Neuron (in vitro differentiated cells): ENCODE measurements around the gene SPATS2L.

Source experiments
- H2AFZ ChIP-seq: one replicate; pipeline ENCODE4 v1.6.1; 2013; ENCODE audit warnings: low read depth, mild to moderate bottlenecking, inconsistent platforms, low read length, moderate library complexity
- H3K27me3 ChIP-seq: one replicate; pipeline ENCODE4 v1.6.1; 2013; ENCODE audit warnings: low read length; ENCODE audit not compliant: insufficient read depth
- H3K36me3 ChIP-seq: one replicate; pipeline ENCODE4 v1.6.1; 2013; ENCODE audit warnings: low read length; ENCODE audit not compliant: insufficient read depth
- H3K4me1 ChIP-seq: one replicate; pipeline ENCODE4 v1.6.1; 2013; ENCODE audit warnings: low read length; ENCODE audit not compliant: insufficient read depth
- H3K4me3 ChIP-seq: 2 replicates; pipeline ENCODE4 v1.5.1; 2013; ENCODE audit warnings: mild to moderate bottlenecking, low read length, moderate library complexity
- H3K9me3 ChIP-seq: one replicate; pipeline ENCODE4 v1.6.1; 2013; ENCODE audit warnings: low read length

The SPATS2L gene

GRCh38 chr2:200301953-200302858, 4.3 kb upstream of the SPATS2L start:
- no peaks in the 10 kb centered on the region for H3K9me3 ChIP-seq
- H3K27me3 ChIP-seq = no peaks in the 10 kb centered on the region
- no peaks in the 10 kb centered on the region for H3K36me3 ChIP-seq
- no peak overlapping the region for H3K4me3 ChIP-seq
- H3K4me1 ChIP-seq = peaks cover 9% of the 10 kb centered on the region
- H2AFZ ChIP-seq = no peak overlapping the region

- Histone ChIP-seq H3K4me3 (no peak overlapping the region), H3K9me3 (no peaks in the 10 kb centered on the region), H2AFZ (no peak overlapping the region), H3K36me3 (no peaks in the 10 kb centered on the region), H3K27me3 (no peaks in the 10 kb centered on the region), H3K4me1 (peaks cover 15% of the 10 kb centered on the region)
These were observed 3.4 kb upstream of the SPATS2L start for GRCh38 chr2:200302940-200303727.

- Histone ChIP-seq H3K4me3 (peak overlapping the region; percentile 56), H3K36me3 (no peaks in the 10 kb centered on the region), H3K9me3 (no peaks in the 10 kb centered on the region), H3K27me3 (no peaks in the 10 kb centered on the region), H3K4me1 (peaks cover 34% of the 10 kb centered on the region), H2AFZ (peak overlapping the region; percentile 95)
These were observed 697 bp upstream of the SPATS2L start for GRCh38 chr2:200305797-200306195.

GRCh38 chr2:200306931-200307723, 634 bp downstream of the SPATS2L start:
- Histone ChIP-seq H3K4me3 (peak overlapping the region; percentile 56), H3K36me3 (no peaks in the 10 kb centered on the region), H3K9me3 (no peaks in the 10 kb centered on the region), H3K4me1 (peaks cover 46% of the 10 kb centered on the region), H3K27me3 (no peaks in the 10 kb centered on the region), H2AFZ (peak overlapping the region; percentile 83)

- peak overlapping the region; percentile 83 for H2AFZ ChIP-seq
- H3K4me1 ChIP-seq = peaks cover 48% of the 10 kb centered on the region
- H3K27me3 ChIP-seq = no peaks in the 10 kb centered on the region
- no peaks in the 10 kb centered on the region for H3K9me3 ChIP-seq
- peak overlapping the region; percentile 56 for H3K4me3 ChIP-seq
- H3K36me3 ChIP-seq = no peaks in the 10 kb centered on the region
These were observed 1.4 kb downstream of the SPATS2L start for GRCh38 chr2:200307724-200308545.

GRCh38 chr2:200308546-200309295, 2.2 kb downstream of the SPATS2L start:
- Histone ChIP-seq H3K4me1 (peaks cover 48% of the 10 kb centered on the region), H3K36me3 (no peaks in the 10 kb centered on the region), H3K9me3 (no peaks in the 10 kb centered on the region), H2AFZ (no peak overlapping the region), H3K4me3 (peak overlapping the region; percentile 56), H3K27me3 (no peaks in the 10 kb centered on the region)

- Histone ChIP-seq H3K9me3 (no peaks in the 10 kb centered on the region), H3K4me3 (no peak overlapping the region), H3K4me1 (peaks cover 48% of the 10 kb centered on the region), H3K36me3 (no peaks in the 10 kb centered on the region), H2AFZ (no peak overlapping the region), H3K27me3 (no peaks in the 10 kb centered on the region)
These were observed 3.0 kb downstream of the SPATS2L start for GRCh38 chr2:200309296-200310049.

- H2AFZ ChIP-seq = no peak overlapping the region
- no peak overlapping the region for H3K4me3 ChIP-seq
- no peaks in the 10 kb centered on the region for H3K36me3 ChIP-seq
- peaks cover 2% of the 10 kb centered on the region for H3K9me3 ChIP-seq
- H3K27me3 ChIP-seq = no peaks in the 10 kb centered on the region
- H3K4me1 ChIP-seq = peaks cover 48% of the 10 kb centered on the region
These were observed 4.1 kb downstream of the SPATS2L start for GRCh38 chr2:200310545-200310971.

- Histone ChIP-seq H2AFZ (no peak overlapping the region), H3K36me3 (no peaks in the 10 kb centered on the region), H3K9me3 (peaks cover 2% of the 10 kb centered on the region), H3K4me3 (no peak overlapping the region), H3K4me1 (peaks cover 43% of the 10 kb centered on the region), H3K27me3 (no peaks in the 10 kb centered on the region)
These were observed 4.6 kb downstream of the SPATS2L start for GRCh38 chr2:200311139-200311538.

GRCh38 chr2:200314976-200315567, 8.6 kb downstream of the SPATS2L start:
- Histone ChIP-seq H3K4me3 (no peak overlapping the region), H3K27me3 (no peaks in the 10 kb centered on the region), H2AFZ (no peak overlapping the region), H3K36me3 (no peaks in the 10 kb centered on the region), H3K9me3 (peaks cover 2% of the 10 kb centered on the region), H3K4me1 (peaks cover 50% of the 10 kb centered on the region)

GRCh38 chr2:200317975-200318374, 11.5 kb downstream of the SPATS2L start:
- Histone ChIP-seq H3K36me3 (no peaks in the 10 kb centered on the region), H3K4me1 (peaks cover 28% of the 10 kb centered on the region), H3K27me3 (no peaks in the 10 kb centered on the region), H3K9me3 (peaks cover 2% of the 10 kb centered on the region), H3K4me3 (no peak overlapping the region), H2AFZ (no peak overlapping the region)
